ENCODE data around the gene GLI2.

Gene GLI2

DNA sequence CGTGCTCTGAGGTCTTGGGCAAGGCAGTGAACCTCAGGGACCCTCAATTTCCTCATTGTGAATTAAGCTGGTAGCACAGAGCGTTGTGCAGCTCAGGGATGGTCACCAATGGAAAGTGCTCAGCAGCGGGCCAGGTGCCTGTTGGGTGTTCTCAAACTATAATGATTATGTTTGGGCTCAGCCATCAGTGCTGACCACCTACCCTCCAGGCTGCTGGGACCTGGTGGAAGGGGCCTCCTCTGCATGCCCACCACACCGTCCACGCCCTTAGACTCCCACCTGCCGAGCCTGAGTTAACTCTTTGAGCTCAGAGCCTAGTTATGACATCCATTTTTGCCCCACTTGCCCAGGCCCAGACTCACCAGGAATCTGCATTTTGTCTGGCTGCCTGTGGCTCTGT lies 35.0 kb downstream of the GLI2 start:
- H3K4me3 ChIP-seq (ENCODE audit: low read depth, low read length), result no peak overlapping the region
- DNase-seq (ENCODE audit: low read depth, low spot score), result no peak
- in situ Hi-C loops (cut with HindIII; ENCODE audit: low sequenced_read_pairs), result no loop called here

DNA sequence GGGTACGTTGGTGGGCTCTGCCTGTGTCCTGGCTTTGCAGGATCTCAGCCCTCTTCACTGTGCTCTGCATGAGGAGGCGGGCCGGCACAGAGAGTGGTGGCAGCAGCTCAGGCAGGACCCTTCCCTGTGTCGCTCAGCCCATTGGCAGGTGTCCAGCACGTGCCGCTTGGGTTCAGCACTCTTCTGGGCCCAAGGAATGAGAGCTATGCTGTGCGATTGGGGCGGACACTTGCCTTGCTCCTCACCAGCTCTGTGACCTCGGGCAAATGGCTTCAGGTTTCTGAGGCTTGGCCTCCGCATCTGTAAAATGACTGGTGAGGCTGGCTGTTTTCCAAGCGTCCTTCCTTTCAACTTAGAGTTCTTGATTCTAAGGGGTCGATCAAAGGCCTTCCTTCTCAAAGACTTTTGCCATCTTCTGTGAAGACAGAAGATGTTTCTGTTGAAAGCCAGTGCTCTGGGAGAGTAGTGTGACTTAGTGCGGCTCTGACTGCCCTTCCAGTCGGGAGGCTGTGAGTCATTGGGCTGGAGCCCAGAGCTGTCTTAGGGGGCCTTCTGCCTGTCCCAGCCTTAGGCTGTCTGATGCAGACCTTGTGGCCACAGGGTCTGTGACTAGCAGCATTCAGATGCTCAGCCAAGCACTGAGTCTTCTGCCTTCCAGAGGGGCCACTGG lies 35.6 kb downstream of the GLI2 start:
- DNase-seq (ENCODE audit: low read depth, low spot score), result peak; percentile 95
- in situ Hi-C loops (cut with HindIII; ENCODE audit: low sequenced_read_pairs), result no loop called here
- H3K4me3 ChIP-seq (ENCODE audit: low read depth, low read length), result no peak overlapping the region
- TF ChIP-seq CTCF (IDR thresholded peaks at IDR 0.05; ENCODE audit: low read depth, low read length), result no peak

More for the DNA sequence above, 35.0 kb downstream of the GLI2 start:
- TF ChIP-seq CTCF (IDR thresholded peaks at IDR 0.05; ENCODE audit: low read depth, low read length), result no peak

GRCh38 chr2:120771781-120772208 lies 36.1 kb downstream of the GLI2 start:
- no peak for DNase-seq (ENCODE audit: low read depth, low spot score)
- in situ Hi-C loops (cut with HindIII; ENCODE audit: low sequenced_read_pairs), result no loop called here
- TF ChIP-seq CTCF (IDR thresholded peaks at IDR 0.05; ENCODE audit: low read depth, low read length), result no peak
- H3K4me3 ChIP-seq (ENCODE audit: low read depth, low read length), result no peak overlapping the region

DNA sequence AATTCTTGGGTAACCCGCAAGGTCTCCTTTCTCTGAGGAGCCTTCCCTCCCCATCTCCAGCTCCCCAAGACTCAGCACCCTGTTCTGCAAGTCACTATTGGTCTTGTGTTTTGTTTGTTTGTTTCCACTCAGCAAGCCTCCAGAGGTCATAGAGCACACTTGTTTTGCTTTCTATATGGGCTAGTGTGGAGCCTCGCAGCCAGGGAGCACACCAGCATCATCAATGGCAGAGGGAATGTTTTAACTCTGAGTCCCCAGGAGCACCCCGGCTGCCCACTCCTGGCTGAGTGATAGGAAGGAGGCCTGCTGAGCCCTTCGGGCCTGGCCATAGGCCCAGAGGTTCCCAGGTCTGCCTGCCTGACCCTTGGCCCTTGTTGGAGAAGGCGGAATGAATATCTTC lies 36.6 kb downstream of the GLI2 start:
- peak; percentile 45 for DNase-seq (ENCODE audit: low read depth, low spot score)
- in situ Hi-C loops (cut with HindIII; ENCODE audit: low sequenced_read_pairs), result no loop called here
- no peak for TF ChIP-seq CTCF (IDR thresholded peaks at IDR 0.05; ENCODE audit: low read depth, low read length)
- H3K4me3 ChIP-seq (ENCODE audit: low read depth, low read length), result no peak overlapping the region

DNA sequence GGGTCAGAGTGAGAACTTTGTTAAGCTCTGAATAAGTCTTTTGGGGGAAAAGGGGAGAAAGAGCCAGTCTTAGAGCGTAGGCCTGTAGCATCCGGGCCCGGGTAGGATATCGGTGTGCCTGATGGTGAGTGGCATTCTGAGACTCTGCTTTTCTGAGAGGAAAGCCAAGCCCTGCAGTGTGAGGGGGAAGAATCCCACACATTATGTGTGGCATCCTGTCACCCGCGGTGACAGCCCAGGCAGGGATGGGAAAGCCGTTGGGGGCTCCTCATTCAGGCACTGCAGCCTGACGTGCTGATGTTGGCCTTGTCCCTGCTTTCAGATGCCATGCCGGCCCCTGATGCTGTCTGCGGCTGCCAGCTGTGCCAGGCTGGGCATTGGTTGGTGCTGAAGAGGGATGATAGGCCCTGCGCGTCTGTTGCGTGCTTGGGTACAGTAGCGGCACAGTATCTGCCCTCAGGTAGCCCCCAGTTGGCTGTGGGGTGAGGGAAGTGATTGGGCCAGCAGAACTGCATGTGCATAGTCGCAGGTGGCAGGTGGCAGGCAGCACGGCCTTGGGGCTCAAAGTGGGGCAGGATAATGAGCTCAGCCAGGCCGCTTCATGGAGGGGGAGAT lies 37.6 kb downstream of the GLI2 start:
- in situ Hi-C loops (cut with HindIII; ENCODE audit: low sequenced_read_pairs), result no loop called here
- no peak for TF ChIP-seq CTCF (IDR thresholded peaks at IDR 0.05; ENCODE audit: low read depth, low read length)
- H3K4me3 ChIP-seq (ENCODE audit: low read depth, low read length), result no peak overlapping the region
- DNase-seq (ENCODE audit: low read depth, low spot score), result no peak

- DNase-seq (ENCODE audit: low read depth, low spot score), result no peak
- no peak overlapping the region for H3K4me3 ChIP-seq (ENCODE audit: low read depth, low read length)
- TF ChIP-seq CTCF (IDR thresholded peaks at IDR 0.05; ENCODE audit: low read depth, low read length), result no peak
- in situ Hi-C loops (cut with HindIII; ENCODE audit: low sequenced_read_pairs), result no loop called here
These were observed 39.0 kb downstream of the GLI2 start for GRCh38 chr2:120774557-120775160.
